HepG2 (cell line): ENCODE results near the gene SPCS1. TPM values are rescaled to one million over a fixed set of nuclear protein-coding genes. Genes with fewer than 3 reads are reported as not detected.

Experiments
- ARHGAP35 ChIP-seq: sonication (generic); formaldehyde crosslinking; IDR thresholded peaks from 2 replicates; pipeline ENCODE4 v1.9.0; 2022; ENCODE audit warnings: mild to moderate bottlenecking, inconsistent platforms, moderate library complexity, missing genetic modification reagents, borderline replicate concordance
- CEBPB ChIP-seq: IDR thresholded peaks from 2 replicates; pipeline ENCODE4 v1.6.1; 2011; ENCODE audit warnings: low read depth, low read length, improper control_type of control experiment, borderline replicate concordance
- CEBPG ChIP-seq: IDR thresholded peaks from 2 replicates; pipeline ENCODE4 v1.6.1; 2016
- E2F5 ChIP-seq: sonication (generic); formaldehyde crosslinking; conservative IDR thresholded peaks from 2 replicates; pipeline ENCODE4 v1.4.0; 2020; ENCODE audit warnings: missing genetic modification reagents
- EP300 ChIP-seq, 3 experiments: sonication (generic) in 1 of 3; formaldehyde crosslinking in 1 of 3; IDR thresholded peaks; 2 replicates each; pipeline versions ENCODE4 v1.5.1 to v1.6.1; 2011 to 2020; ENCODE audit warnings: low read depth in 2 of 3, low read length in 2 of 3, borderline replicate concordance in 1 of 3, improper control_type of control experiment in 1 of 3, mild to moderate bottlenecking in 1 of 3, missing genetic modification reagents in 1 of 3, moderate library complexity in 1 of 3
- GATAD2A ChIP-seq: IDR thresholded peaks from 2 replicates; pipeline ENCODE4 v1.6.1; 2016
- HOXD1 ChIP-seq: sonication (generic); formaldehyde crosslinking; IDR thresholded peaks from 2 replicates; pipeline ENCODE4 v1.5.0; 2020; ENCODE audit warnings: missing genetic modification reagents
- MAFF ChIP-seq: IDR thresholded peaks from 2 replicates; pipeline ENCODE4 v1.6.1; 2011; ENCODE audit warnings: low read depth, low read length, improper control_type of control experiment
- MEF2D ChIP-seq: sonication (generic); formaldehyde crosslinking; IDR thresholded peaks from 2 replicates; pipeline ENCODE4 v1.5.1; 2020; ENCODE audit warnings: mild to moderate bottlenecking, missing genetic modification reagents
- MEIS2 ChIP-seq: sonication (generic); formaldehyde crosslinking; IDR thresholded peaks from 2 replicates; pipeline ENCODE4 v1.9.0; 2021; ENCODE audit warnings: mild to moderate bottlenecking, missing genetic modification reagents
- MZF1 ChIP-seq: sonication (generic); formaldehyde crosslinking; IDR thresholded peaks from 2 replicates; pipeline ENCODE4 v1.8.1; 2023; ENCODE audit warnings: mild to moderate bottlenecking, missing genetic modification reagents, borderline replicate concordance
- SRSF4 ChIP-seq: fragments of 200-400 bp; formaldehyde crosslinking; IDR thresholded peaks from one replicate; pipeline ENCODE4 v1.6.1; 2018; ENCODE audit warnings: mild to moderate bottlenecking, low read depth, low read length, moderate library complexity; ENCODE audit not compliant: poor library complexity, severe bottlenecking
- TCF7 ChIP-seq: sonication (generic); IDR thresholded peaks from 2 replicates; pipeline ENCODE4 v1.6.1; 2016; ENCODE audit warnings: antibody characterized with exemption, low read depth
- YY1 ChIP-seq: IDR thresholded peaks from 2 replicates; pipeline ENCODE4 v1.6.1; 2011; ENCODE audit warnings: low read length, low read depth, moderate library complexity, mild to moderate bottlenecking; ENCODE audit not compliant: insufficient read depth, insufficient replicate concordance
- ZBTB14 ChIP-seq: sonication (generic); formaldehyde crosslinking; IDR thresholded peaks from 2 replicates; pipeline ENCODE4 v1.4.0; 2020; ENCODE audit warnings: missing genetic modification reagents
- ZEB1 ChIP-seq: IDR thresholded peaks from 2 replicates; pipeline ENCODE4 v1.6.1; 2012; ENCODE audit warnings: mild to moderate bottlenecking, low read depth, inconsistent platforms; ENCODE audit not compliant: insufficient replicate concordance
- ZFP37 ChIP-seq: sonication (generic); formaldehyde crosslinking; IDR thresholded peaks from 2 replicates; pipeline ENCODE4 v1.4.0; 2020; ENCODE audit warnings: missing genetic modification reagents, borderline replicate concordance
- ZNF256 ChIP-seq: sonication (generic); formaldehyde crosslinking; conservative IDR thresholded peaks from 2 replicates; pipeline ENCODE4 v1.4.0; 2020; ENCODE audit warnings: missing genetic modification reagents
- ZNF451 ChIP-seq: sonication (generic); formaldehyde crosslinking; IDR thresholded peaks from 2 replicates; pipeline ENCODE4 v1.5.0; 2020; ENCODE audit warnings: mild to moderate bottlenecking, missing genetic modification reagents
- ZNF605 ChIP-seq: sonication (generic); formaldehyde crosslinking; IDR thresholded peaks from 2 replicates; pipeline ENCODE4 v1.8.0; 2022; ENCODE audit warnings: mild to moderate bottlenecking, missing genetic modification reagents
- ZNF652 ChIP-seq: IDR thresholded peaks from 2 replicates; pipeline ENCODE4 v1.6.1; 2016; ENCODE audit warnings: low read depth, borderline replicate concordance
- ZNF678 ChIP-seq: sonication (generic); formaldehyde crosslinking; IDR thresholded peaks from 2 replicates; pipeline ENCODE4 v1.4.0; 2020; ENCODE audit warnings: mild to moderate bottlenecking, missing genetic modification reagents
- ZNF737 ChIP-seq: sonication (generic); formaldehyde crosslinking; IDR thresholded peaks from 2 replicates; pipeline ENCODE4 v1.5.0; 2020; ENCODE audit warnings: missing genetic modification reagents, mild to moderate bottlenecking, borderline replicate concordance
- ZNF746 ChIP-seq: sonication (generic); formaldehyde crosslinking; IDR thresholded peaks from 2 replicates; pipeline ENCODE4 v1.8.0; 2022; ENCODE audit warnings: mild to moderate bottlenecking, missing genetic modification reagents
- ZNF777 ChIP-seq: sonication (generic); formaldehyde crosslinking; IDR thresholded peaks from 2 replicates; pipeline ENCODE4 v1.4.0; 2020; ENCODE audit warnings: missing genetic modification reagents
- polyA plus RNA-seq, 8 experiments: library from polyadenylated mRNA; depleted of rRNA in 3 of 8; stranded (reverse) in 7 of 8; unstranded in 1 of 8; fragments of >200 nt; fragmentation: Illumina TruSeq in 4 of 8; extraction: Trizol in 4 of 8; gene quantifications; 2 replicates each; pipeline versions ENCODE4 v1.2.1 to v1.2.3, GENCODE V29; 2011 to 2016; ENCODE audit warnings: low read depth in 4 of 8, missing spikeins in 1 of 8, mixed read lengths in 1 of 8; ENCODE audit not compliant: insufficient read depth in 1 of 8
- total RNA-seq, 5 experiments: library from RNA; depleted of rRNA; stranded (reverse); fragments of >200 nt; fragmentation: Illumina TruSeq; extraction: Trizol; gene quantifications; 2 replicates each; pipeline ENCODE4 v1.2.3, GENCODE V29; 2016; ENCODE audit warnings: low read depth in 1 of 5
- TF ChIP-seq, protein P1 (sequence below): sonication (generic); formaldehyde crosslinking; IDR thresholded peaks from 2 replicates; pipeline ENCODE4 v1.5.1; 2020; ENCODE audit warnings: missing genetic modification reagents, mild to moderate bottlenecking, borderline replicate concordance
- TF ChIP-seq, protein P2 (sequence below): sonication (generic); formaldehyde crosslinking; conservative IDR thresholded peaks from 2 replicates; pipeline ENCODE4 v1.8.1; 2023; ENCODE audit warnings: missing genetic modification reagents

Gene SPCS1
- total and polyA plus RNA-seq, 2 of the 13 experiments (the other 11 are each of a cell fraction or from before 2014, with no cell fraction given), result 84.6 to 120 TPM

DNA sequence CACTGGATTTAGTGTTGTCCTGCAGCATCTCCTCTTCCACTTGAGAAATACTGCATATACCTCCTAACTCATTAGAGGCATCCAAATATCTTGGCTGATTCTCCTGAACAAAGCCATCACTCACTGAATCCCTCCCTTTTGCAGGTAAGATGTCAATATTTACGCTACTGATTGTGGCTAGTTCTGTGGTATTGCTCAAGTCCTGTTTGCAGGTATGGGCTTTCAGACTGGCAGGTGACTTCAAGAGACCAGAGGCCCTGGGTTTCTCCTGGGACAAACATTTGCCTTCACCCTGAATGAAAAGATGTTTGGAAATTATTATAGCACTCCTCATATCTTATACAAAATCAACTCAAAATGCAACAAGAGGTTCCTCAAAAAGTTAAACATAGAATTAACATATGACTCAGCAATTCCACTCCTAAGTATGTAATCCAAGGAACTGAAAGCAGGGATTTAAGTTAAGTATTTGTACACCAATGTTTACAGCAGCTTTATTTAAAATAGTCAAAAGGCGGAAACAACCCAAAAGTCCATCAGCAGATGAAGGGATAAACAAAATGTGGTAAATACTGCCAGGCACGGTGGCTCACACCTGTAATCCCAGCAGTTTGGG lies 46.2 kb downstream of the SPCS1 start (continued):
- TF ChIP-seq YY1 (no peak), ARHGAP35 (no peak), ZNF605 (CRISPR knock-in tag) (no peak), ZEB1 (peak; percentile 86), TCF7 (0 out of 2 replicates have a peak, but pooled peaks have one; percentile 36), ZNF678 (CRISPR knock-in tag) (no peak), ZNF652 (CRISPR knock-in tag) (no peak), EP300 (IDR thresholded peaks at IDR 0.05; ENCODE audit: low read depth in 2 of 2, low read length in 2 of 2) (peak in 1 of 2 experiments; percentile 27; a peak in 1 of 4 replicates), EP300 (CRISPR knock-in tag; IDR thresholded peaks at IDR 0.05; ENCODE audit: borderline replicate concordance) (peak; percentile 13; the same call in 1 of the 2 replicates), CEBPG (CRISPR knock-in tag) (peak; percentile 69), ZBTB14 (no peak), E2F5 (CRISPR knock-in tag) (no peak), ZNF451 (CRISPR knock-in tag) (no peak), GATAD2A (CRISPR knock-in tag) (peak; percentile 74), MAFF (peak; percentile 68), MEIS2 (CRISPR knock-in tag) (no peak), ZNF737 (no peak), ZNF256 (CRISPR knock-in tag) (no peak), ZFP37 (CRISPR knock-in tag) (no peak), ZNF746 (CRISPR knock-in tag) (no peak), CEBPB (peak; percentile 10; the same call in 1 of the 2 replicates), ZNF777 (CRISPR knock-in tag) (no peak), MZF1 (CRISPR knock-in tag) (no peak), SRSF4 (no peak), HOXD1 (CRISPR knock-in tag) (no peak), MEF2D (no peak)
- TF ChIP-seq, protein P1, sequence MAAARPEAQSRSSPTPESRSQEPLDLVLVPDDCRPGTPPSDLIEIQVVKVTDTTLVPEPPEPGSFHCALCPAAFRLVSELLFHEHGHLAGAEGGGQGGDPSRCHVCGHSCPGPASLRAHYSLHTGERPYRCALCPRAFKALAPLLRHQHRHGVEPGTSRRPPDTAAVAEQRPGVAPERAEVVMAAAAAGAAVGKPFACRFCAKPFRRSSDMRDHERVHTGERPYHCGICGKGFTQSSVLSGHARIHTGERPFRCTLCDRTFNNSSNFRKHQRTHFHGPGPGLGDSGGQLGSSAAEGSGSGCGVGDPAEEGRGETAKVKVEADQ, result no peak
- TF ChIP-seq, protein P2, sequence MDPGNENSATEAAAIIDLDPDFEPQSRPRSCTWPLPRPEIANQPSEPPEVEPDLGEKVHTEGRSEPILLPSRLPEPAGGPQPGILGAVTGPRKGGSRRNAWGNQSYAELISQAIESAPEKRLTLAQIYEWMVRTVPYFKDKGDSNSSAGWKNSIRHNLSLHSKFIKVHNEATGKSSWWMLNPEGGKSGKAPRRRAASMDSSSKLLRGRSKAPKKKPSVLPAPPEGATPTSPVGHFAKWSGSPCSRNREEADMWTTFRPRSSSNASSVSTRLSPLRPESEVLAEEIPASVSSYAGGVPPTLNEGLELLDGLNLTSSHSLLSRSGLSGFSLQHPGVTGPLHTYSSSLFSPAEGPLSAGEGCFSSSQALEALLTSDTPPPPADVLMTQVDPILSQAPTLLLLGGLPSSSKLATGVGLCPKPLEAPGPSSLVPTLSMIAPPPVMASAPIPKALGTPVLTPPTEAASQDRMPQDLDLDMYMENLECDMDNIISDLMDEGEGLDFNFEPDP, result no peak
